HG02885 (cell line): ENCODE measurements around the gene SPRY2.
"Not testable (repeated sequence)": the region's sequence is repeated elsewhere in the genome, so short reads cannot be mapped to it uniquely, and the experiment has no call there.

Experiments
- ATAC-seq: cut with Tn5 transposase; IDR thresholded peaks from one replicate; pipeline ENCODE4 v1.9.1; 2021; ENCODE audit warnings: mild to moderate bottlenecking; ENCODE audit not compliant: unreplicated experiment, poor library complexity

SPRY2 gene

DNA sequence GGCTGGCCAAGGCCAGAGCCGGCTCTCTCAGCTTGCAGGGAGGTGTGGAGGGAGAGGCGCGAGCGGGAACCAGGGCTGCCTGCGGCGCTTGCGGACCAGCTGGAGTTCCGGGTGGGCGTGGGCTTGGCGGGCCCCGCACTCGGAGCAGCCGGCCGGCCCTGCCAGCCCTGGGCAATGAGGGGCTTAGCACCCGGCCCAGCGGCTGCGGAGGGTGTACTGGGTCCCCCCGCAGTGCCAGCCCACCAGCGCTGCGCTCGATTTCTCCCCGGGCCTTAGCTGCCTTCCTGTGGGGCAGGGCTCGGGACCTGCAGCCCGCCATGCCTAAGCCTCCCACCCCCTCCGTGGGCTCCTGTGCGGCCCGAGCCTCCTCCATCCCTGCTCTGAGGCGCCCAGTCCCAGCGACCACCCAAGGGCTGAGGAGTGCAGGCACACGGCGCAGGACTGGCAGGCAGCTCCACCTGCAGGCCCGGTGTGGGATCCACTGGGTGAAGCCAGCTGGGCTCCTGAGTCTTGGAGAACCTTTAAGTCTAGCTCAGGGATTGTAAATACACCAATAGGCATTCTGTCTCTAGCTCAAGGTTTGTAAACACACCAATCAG is 14.7 kb upstream of the SPRY2 start:
- ATAC-seq, result not testable (repeated sequence)

DNA sequence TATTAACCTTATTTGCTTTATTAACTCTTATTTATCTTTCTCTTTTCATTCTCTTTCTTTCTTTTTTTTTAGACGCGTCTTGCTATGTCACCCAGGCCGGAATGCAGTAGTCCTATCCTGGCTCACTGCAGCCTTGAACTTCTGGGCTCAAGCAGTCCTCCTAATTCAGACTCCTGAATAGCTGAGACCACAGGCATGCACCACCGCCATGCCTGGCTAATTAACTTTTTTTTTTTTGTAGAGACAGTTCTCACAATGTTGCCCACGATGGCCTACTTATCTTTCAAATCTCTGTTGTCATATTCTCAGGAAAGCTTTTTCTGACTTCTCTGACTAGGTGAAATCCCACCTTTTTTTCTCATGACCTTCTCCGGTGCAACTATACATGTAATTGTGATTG is 7.8 kb upstream of the SPRY2 start:
- ATAC-seq, result no peak

DNA sequence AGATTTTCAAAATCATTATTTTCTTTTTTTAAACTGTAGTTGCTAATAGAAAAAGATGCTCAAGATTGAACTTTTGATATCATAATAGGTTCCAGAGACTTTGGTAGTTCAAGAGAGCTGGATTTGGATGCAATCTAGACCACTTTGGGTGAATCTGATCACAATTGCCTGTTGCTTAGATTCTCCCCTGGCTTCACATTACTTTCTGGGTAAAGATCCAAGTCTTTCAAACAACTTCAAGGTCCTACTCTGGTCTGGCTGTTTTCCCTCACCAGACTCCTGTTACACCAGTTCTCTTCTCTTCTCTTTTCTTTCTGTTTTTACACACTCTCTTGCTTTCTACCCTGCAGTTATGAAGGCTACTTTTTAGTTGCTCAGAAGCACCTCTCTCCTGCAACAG is 7.4 kb upstream of the SPRY2 start:
- no peak for ATAC-seq

DNA sequence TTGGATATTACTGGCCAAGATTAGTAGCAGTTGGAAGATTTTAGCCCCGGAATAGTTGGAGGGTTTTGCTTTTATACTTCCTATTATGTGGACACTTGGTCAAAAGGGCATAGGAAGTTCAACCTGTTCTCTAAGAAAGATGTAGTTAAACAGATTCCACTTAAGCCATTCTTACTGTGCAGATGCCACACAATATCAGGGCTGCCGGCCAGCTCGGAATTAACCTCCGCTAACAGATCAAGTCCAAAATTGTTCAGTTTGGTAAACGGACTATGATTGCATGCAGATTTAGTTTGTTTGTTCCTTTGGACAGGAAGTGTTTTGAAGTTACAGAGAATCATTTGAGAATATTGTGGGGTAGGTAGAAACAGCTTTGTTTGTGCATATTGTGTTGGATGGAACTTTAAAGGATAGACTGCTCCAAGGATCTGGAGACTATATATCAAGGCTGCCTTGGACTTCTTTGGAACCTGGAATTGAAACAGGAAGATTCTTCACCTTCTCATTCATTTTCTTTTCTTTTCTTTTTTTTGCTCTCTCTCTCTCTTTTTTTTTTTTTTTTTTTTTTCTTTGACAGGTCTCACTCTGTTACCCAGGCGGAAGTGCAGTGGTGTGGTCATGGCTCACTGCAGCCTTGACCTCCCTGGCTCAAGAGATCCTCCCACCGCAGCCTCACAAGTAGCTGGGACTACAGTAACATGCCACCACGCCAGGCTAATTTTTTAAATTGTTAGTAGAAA is 5.0 kb upstream of the SPRY2 start:
- ATAC-seq, result no peak

DNA sequence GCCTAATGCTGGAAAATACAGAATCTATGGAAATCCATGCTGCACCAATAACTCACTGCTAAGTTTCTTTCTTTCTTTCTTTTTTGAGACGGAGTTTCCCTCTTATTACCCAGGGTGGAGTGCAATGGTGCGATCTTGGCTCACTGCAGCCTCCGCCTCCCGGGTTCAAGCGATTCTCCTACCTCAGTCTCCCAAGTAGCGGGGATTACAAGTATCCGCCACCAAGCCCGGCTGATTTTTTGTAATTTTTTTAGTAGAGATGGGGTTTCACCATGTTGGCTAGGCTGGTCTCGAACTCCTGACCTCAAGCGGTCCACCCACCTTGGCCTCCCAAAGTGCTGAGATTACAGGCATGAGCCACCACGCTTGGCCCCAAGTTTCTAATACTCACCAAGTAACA is 3.1 kb upstream of the SPRY2 start:
- not testable (repeated sequence) for ATAC-seq

DNA sequence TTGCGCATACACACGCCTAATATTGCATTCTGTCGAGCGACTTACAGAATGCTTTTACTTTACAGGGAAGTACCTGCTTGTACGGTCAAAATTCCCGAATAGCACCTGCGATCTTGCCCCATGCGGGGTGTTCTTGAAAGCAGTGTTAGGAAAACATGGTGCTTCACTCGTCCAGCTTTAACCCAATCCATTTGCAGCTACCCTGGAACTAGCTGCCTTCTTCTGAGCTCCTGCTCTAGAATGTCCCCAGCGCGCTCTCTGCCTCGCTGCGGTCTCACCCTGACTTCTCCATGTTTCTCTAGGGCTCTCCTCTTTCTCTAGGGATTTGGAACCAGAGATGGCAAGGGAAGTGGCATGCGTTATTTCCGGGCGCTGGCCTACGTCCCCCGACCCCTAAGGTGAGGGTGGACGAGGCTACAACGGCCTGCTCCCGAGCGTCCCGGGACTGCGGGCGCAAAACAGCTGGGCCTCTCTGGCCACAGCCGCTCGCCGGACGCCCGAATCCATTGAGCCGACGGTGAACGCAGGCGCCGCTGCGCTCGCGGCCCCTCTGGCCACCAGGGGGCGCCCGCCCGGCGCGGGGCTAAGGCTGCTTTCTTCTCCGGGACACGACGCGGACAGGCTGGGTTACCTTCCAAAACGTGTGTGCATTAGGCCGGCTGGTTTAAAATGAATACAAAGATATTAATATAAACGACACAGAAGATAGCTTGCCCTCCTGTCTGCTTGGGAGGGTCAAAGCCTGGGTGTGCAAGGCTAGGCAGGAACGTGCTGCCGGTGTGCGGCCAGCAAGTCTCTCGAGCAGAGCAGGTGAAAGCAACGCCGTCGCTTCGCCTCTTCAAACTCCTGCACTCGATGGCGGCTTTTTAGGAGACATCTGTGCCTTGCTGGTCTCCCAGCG is 1.8 kb upstream of the SPRY2 start:
- ATAC-seq, result peak; percentile 81

DNA sequence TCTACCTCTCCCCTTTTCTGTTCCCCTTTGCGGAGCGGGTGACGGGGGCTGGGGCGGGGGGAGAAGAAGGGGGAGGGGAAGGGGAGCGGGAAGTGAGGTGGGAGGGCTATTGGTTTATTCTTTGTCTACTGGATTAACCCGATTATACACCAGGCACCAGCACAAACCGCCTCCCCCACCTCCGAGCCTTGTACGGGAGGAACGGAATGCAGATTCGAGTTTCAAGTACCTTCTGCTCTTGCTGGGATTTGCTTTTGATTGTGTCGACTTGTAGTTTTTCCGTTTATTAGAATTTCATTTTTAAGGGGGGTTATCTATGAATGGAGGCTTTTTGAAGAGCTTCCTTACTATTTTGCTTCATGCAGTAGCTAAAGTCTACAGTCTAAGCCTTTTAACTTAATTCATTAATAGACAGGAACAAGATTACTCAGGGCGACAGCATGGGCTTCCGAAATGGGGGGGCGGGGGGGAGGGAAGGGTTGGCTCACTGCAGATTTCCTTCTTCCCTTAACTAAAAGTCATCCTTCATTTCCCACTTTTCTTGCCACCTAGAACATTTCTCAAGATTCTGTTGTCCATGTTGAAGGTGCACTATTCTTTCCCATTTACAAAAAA is 937 bp upstream of the SPRY2 start:
- no peak for ATAC-seq

DNA sequence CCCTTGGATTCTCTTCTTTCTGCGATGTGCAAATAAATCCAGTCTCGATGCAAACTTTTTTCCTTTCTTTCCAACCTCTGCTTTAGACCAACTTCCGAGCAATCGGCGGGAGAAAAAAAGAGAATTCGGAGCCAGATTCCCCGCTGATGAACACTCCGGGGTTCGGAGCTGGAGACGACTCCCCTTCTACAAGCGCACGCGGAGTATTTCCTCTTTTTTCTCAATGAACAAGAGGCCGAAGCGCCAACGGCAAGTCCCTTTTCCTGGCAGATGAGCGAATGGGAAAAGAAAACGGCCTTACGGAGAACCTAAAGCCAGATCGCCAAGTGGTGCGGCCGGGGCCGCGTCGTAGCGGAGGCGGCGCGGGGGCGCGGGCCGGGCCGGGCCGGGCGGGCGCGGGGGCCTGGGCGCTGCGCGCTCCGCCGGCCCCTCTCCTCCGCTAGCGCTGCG is 250 bp downstream of the SPRY2 start:
- peak; percentile 27 for ATAC-seq

DNA sequence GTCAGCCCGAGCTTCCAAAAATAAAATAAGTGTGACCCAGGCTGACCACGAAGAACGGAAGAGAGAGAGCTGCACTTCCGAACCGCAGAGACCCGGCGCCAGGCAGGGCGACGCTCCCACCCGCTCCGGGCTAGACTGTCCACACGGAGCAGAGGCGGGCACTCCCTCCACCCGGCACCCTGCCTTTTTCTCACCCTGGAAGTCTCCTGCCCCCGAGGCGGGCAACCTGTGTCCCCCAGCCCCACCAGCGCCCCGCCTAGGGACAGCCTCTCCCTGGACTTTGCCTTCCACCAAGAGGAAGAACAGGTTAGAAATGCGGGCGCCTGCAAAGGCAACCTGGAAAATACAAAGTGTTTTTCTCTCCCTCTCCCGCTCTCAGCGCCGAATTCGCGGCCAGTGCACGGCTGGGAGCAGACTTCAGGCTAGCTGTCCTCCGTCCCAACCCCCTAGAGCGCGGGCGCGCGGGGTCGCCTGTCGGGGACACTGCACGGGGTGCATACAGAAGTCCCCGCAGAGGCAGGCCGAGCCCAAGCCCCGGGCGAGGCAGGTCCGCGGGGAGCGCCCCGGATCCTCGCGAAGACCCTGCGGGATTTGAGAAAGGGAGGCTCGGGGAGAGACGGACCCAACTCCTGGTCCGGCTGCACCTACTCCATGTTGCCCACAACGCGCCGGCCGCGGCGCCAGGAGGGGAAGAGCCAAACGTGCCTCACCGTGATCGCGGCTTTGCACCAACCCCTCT is 845 bp downstream of the SPRY2 start:
- no peak for ATAC-seq

DNA sequence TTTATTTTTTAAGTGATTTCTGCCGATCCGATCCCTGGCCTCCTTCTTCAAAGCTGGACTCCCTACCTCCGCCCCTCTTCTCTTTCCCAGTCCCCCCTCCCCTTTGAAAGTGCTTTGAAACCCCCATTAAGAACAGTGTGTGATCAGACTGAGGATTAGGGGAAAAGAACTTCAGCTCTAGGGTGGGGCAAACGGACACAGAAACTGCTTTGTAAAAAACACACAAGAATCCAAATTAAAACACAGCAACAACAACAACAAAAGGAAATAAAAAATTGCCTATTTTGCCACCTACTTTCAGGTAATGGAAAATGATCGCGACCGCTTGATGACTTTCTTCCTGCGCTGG is 1.4 kb downstream of the SPRY2 start:
- no peak for ATAC-seq

DNA sequence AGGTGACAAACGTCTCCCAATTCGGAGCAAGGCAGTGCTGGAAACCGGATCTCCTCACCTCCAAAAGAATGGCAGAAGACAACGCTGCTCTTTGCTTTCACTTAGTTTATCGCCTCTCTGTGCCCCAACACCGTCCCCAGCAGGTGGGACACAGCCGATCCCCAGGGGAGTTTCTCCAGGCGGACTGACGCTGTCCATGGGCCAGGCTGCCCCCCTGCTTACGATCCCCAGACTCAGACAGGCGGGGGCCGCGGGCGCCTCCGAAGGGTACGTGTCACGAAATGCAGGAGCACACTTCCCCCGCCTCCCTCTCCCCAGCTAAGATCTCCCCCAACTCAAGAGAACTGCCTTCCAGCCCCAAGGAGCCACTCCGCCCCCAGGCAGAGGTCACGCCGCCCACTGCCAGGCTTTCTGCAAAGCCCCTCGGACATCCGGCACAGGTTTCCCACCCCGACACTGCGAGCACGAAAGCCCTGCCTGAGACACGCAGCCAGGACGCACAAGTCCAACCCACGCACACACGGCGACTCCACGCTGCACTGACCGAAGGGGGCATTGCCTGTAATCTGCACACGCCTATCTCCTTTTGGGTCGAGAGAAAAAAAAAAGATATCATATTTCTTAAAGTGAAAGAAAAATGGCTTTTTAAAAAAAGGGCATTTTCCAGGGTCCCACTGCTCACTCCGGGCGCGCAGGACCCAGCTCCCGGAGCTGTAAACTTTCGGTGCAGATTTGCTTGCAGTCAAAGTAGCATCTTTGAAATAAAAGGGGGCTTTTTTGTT is 2.0 kb downstream of the SPRY2 start:
- ATAC-seq, result no peak

DNA sequence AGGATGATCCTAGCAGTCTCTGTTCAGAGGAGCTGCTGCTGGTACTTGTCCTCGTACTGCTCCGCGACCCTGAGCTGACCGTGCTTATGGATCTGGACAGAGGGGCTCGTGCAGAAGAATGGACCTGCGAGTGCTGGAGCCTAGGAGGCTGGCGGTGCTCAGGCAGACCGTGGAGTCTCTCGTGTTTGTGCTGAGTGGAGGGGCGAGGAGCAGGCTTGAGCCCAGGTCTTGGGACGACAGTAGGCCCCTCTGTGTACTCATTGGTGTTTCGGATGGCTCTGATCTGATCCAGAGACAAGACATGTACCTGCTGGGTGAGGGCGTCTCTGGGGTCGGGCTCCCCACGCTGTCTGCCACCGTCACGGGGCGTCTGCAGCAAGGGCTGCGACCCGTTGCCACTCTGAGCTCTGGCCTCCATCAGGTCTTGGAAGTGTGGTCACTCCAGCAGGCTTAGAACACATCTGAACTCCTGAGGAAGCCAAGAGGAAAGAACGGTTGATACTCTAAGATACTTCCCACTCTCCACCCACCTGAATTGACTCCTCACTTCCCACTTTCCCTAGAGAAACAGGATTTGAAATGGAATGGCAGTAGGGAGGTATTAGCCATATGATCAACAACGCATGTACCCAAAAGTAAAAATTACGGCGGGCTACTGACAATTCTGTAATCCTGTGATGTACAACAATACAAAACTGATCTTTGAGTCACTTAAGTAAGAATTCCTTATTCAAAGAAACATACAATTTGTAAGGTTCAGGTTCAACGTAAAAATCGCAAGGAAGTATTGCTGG is 3.4 kb downstream of the SPRY2 start:
- ATAC-seq, result no peak

DNA sequence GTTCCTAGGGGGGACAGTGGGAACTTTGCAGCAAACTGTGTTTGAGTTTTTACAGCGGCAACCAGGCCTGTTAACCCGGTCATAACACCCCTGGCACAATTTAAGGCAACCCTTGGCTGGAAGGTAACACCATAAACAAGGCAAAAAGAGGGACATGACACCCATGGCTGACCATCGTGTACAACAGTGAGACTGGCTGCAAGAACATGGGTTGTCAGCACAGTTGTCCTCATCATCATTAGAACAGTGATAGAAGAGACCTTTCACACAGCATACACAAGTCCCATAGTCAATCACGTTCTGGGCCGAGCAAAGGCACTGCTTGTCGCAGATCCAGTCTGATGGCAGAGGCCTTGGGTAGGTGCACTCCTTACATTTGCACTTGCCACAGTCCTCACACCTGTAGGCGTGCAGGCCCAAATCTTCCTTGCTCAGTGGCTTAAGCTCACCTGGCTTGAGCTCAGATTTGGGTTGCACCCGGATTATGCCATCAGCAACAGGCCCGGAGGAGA is 4.1 kb downstream of the SPRY2 start:
- no peak for ATAC-seq

DNA sequence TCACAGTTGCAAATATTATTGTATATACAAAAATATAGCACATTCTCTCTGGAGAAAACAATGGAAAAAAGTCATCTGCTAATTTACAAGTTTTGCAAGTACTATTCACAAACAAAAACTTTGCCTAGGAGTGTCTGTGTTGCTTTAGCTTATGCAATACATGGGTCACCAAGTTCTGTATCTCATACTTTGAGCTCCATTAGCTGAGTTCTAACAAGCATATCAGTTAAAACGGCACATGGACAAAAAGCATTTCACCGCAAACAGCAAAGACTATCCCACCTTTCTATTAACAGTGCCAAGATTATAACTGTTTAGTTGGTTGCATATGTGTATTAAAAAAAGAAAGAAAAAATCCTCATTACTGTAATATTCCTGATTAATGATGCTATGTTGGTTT is 4.6 kb downstream of the SPRY2 start:
- ATAC-seq, result no peak

DNA sequence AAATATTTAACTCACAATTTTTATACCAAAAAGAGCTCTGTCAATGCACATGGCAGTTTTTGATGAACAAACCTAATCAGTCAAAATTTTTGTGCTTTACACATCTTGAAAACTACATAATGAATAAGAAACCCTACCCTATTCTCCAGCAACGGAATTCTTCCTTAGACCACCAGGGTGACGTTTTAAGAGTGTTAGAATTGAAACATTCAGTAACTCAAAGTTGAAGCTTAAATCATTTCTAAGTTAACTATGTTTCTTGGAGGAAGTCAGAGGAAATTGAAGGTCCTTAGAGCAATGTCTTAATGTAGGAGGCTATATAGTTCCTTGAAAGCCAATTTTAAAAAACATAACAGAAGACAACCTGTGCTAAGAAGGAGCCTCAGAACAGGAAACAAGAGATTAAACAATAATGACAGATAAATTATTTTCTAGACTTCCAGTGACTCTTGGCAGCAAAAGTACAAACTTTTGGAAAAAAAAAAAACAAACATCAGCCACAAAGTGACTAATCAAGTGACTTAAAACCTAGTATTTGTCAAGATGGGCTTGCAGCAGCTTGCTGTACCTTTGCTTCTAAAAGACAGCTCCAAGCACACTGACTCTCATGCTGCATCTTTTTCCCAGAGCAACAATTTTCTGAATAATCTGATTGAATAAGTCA is 6.2 kb downstream of the SPRY2 start:
- no peak for ATAC-seq

DNA sequence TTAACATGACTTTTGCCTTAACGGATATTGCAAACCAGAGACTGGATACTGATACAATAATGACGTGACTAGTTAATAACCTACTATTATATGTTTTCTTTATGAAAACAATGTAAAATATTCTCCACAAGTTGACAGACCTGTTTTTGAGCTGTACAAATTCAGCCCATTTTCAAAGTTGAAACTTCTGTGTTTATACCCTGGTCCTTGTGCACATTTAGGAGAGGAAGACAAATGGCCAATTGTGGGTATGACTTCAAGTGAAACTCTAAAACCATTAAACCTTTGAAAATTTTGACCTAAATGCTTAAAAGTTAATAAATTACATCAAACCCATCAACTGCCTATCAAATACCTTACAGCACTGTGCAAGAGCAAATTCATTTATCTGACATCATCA is 8.9 kb downstream of the SPRY2 start:
- ATAC-seq, result no peak

DNA sequence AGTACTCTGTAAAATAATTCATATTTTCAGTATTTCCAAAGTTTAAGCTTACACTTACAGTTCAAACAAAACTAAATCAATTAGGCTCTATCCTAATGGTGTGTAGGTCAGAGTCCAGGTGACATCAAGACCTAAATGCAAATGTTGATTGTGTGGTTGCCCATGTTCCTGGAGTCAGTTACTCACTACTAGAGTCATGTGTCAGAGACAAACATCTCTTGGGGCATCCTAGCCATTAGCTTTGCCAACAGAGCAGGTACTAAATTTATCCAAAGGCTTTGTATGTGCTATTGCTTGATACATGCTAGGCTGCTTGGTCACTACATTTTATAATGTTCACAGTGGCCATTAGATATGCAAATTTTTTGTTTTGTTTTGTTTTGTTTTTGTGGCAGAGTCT is 11.7 kb downstream of the SPRY2 start:
- no peak for ATAC-seq

DNA sequence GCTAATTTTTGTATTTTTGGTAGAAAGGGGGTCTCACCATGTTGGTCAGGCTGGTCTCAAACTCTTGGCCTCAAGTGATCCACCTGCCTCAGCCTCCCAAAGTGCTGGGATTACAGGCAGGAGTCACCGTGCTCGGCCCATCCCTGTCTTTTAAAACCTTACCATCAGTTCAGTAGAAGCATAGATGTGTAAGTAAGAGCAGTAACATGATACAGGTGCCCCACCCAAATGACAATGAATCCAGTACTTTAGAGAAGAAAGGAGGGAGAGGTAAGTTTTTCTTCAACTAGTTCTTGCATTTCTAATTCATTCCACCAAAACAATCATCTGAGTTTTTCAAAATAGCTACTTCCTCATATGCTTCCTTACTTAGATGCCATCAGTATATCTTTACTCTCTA is 21.9 kb downstream of the SPRY2 start:
- no peak for ATAC-seq
